ENCODE data around the gene TTC34.

TTC34 gene

DNA sequence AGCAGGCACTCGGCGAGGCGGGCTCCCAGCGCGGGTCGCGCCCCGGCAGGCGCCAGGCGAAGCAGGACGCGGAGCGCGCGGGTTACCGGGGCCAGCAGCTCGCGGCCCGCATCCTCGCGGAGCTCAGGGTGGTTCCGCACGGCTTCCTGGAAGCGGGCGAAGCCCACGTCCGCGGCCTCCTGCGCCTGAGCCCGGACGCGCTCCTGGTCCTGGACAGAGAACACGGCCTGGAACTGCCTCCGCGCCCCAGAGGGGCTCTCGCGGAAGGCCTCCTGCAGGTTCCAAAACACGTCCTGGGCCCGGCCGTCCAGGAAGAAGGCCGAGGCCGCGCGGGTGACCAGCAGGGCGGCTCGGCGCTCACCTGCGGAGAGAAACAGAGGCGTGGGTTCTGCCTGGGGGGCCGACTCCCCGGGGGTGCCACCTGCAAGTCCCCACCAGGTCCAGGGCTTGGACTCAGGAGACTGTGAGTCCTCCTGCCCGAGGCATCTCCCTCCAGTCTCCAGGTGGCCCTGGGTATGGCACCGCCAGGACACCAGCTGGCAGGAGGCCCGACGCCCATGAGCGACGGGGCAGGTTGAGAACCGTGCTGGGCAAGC lies 11.4 kb downstream of the TTC34 start:
- no peak overlapping the region for H3K4me3 ChIP-seq (ENCODE audit: low read depth, low read length)
- in situ Hi-C loops (cut with HindIII; ENCODE audit: low sequenced_read_pairs) = no loop called here
- DNase-seq (ENCODE audit: low read depth) = no peak
- TF ChIP-seq, protein P1, sequence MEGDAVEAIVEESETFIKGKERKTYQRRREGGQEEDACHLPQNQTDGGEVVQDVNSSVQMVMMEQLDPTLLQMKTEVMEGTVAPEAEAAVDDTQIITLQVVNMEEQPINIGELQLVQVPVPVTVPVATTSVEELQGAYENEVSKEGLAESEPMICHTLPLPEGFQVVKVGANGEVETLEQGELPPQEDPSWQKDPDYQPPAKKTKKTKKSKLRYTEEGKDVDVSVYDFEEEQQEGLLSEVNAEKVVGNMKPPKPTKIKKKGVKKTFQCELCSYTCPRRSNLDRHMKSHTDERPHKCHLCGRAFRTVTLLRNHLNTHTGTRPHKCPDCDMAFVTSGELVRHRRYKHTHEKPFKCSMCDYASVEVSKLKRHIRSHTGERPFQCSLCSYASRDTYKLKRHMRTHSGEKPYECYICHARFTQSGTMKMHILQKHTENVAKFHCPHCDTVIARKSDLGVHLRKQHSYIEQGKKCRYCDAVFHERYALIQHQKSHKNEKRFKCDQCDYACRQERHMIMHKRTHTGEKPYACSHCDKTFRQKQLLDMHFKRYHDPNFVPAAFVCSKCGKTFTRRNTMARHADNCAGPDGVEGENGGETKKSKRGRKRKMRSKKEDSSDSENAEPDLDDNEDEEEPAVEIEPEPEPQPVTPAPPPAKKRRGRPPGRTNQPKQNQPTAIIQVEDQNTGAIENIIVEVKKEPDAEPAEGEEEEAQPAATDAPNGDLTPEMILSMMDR (IDR thresholded peaks at IDR 0.05; ENCODE audit: low read depth, low read length, missing control alignments) = no peak

DNA sequence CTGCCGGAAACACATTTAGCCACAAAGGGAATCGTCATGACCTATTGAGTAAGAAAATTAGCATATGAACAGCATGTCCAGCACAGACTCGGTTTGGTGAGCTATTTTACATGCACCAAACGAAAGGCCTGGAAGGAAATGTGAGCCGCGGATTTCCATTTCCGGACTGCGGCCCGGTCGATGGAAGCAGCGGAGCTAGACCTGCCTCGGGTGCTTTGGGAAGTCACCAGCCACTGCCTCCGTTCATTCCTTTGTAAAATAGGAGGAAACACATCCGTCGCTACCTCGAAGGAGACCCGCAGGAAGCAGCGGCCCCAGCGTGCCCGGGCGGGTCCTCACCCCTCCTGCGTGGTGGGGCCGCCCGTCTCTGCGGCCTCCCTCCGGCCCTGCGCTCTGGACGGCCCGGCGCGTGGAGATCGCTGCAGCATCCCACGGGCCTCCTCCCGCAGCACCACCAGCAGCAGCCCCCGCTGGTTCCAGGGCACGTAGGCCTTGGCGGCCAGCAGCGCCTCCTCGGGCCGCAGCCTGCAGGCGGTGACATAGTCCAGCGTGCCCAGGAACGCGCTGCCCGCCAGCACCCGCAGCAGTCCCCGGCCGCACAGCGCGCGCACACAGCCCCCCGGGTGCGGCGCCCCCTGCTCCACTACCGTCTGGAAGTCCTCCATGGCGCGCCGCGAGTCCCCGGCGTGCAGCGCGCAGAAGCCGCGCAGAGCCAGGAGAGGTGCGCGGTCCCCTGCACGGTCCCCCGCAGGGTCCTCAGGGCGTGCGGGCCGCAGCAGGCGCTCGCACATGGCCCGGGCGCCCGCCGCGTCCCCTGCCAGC lies 12.1 kb downstream of the TTC34 start:
- in situ Hi-C loops (cut with HindIII; ENCODE audit: low sequenced_read_pairs) = no loop called here
- no peak for DNase-seq (ENCODE audit: low read depth)
- H3K4me3 ChIP-seq (ENCODE audit: low read depth, low read length) = no peak overlapping the region
- TF ChIP-seq, protein P1 (IDR thresholded peaks at IDR 0.05; ENCODE audit: low read depth, low read length, missing control alignments) = no peak

DNA sequence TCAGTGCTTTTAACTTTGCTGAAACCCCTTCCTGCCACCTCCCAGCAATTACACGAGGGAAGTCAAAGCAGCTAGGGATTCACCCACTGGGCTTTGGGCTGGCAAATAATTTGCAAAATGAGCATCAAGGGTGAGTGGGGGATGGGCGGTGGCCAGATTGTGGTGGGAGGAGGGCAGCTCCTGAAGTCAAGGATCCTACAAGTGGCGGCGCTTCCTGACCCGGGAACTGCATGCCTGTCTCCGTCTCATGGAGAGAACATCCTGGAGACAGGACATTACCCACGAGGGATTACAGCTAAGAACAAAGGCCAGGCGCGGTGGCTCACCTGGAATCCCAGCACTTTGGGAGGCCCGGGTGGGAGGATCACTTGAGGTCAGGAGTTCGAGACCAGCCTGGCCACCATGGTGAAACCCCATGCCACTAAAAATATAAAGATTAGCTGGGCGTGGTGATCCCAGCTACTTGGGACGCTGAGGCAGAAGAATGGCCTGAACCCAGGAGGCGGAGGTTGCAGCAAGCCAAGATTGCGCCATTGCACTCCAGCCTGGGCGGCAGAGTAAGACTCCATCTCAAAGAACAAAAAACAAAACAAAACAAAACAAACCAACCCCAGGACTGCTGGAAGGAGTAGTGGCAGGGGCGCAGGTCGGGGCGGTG lies 12.9 kb downstream of the TTC34 start:
- DNase-seq (ENCODE audit: low read depth) = no peak
- TF ChIP-seq, protein P1 (IDR thresholded peaks at IDR 0.05; ENCODE audit: low read depth, low read length, missing control alignments) = no peak
- H3K4me3 ChIP-seq (ENCODE audit: low read depth, low read length) = no peak overlapping the region
- in situ Hi-C loops (cut with HindIII; ENCODE audit: low sequenced_read_pairs) = no loop called here

DNA sequence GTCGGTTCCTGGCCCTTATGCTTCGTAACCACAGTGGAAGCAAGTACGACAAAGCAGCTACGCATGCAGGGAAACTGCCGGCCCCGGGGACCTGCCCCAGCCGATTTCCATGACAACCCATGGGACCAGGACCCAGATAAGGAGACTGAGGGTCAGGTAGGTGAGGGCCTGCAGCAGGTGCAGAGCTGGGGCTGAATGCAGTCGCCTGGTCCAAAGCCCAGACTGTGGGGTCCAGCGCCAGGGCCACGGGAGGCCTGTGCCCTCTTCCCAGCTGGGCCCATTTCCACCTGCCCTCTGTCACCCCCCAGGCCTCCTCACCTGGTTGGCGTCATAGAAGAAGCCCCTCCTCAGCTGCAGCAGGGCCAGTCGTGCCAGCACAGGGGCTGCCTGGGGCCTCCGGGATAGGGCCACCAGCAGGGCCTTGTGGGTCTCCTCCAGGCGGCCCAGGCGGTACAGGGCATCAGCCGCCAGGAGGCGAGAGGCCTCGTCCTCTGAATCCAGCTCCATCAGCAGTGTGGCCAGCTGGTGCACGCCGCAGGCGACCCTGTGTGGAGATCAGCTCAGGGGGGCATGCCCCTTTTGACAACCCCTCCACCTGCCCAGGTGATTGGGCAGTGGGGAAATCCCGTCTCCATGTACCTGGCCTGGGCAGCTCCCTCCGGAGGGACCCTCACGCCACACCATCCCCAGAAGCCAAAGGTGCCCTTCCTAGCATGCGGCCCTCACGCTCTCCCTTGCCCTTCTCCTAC lies 14.2 kb downstream of the TTC34 start:
- H3K4me3 ChIP-seq (ENCODE audit: low read depth, low read length) = no peak overlapping the region
- no peak for DNase-seq (ENCODE audit: low read depth)
- TF ChIP-seq, protein P1 (IDR thresholded peaks at IDR 0.05; ENCODE audit: low read depth, low read length, missing control alignments) = no peak
- in situ Hi-C loops (cut with HindIII; ENCODE audit: low sequenced_read_pairs) = no loop called here

DNA sequence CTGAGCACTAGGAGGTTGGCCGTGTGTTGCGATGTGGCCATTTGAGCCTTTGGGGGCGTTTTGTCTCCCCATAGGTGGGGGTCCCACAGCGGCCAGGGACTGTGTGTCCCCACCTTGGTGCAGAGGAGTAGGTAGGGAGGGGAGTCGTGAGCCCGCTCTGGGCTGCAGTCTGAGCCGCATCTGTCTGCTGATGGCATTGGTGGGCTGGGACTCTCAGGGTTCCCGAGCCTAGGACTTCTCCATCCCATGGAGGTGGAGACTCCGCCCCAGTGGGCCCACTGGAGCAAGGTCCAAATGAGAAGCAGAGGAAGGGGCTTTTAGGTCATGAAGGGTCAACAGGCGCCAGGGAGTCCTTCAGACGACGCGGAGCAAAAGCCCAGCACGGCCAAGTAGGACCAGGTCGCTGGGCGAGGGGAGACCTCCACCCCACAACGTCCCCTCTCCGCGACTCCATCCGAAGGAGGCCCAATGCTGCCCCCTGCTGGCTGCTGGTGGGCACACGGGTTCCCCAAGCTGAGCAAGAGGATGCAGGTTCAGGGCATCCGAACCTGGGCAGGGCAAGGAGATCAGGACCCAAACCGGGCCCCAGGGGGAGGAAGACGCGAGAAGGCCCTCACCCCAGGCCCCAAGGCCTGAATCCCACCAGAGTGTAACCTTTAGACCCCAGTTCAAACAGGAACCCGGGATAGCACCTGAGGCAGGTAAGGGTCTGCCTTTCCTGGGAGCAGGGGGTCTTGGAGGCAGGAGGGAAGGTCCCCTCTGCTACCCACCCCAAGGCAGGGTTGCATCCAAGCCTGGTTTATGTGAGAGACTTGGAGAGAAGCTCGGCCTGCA lies 14.9 kb downstream of the TTC34 start:
- in situ Hi-C loops (cut with HindIII; ENCODE audit: low sequenced_read_pairs) = no loop called here

More for the DNA sequence above, 14.9 kb downstream of the TTC34 start:
- no peak overlapping the region for H3K4me3 ChIP-seq (ENCODE audit: low read depth, low read length)
- TF ChIP-seq, protein P1 (IDR thresholded peaks at IDR 0.05; ENCODE audit: low read depth, low read length, missing control alignments) = peak; percentile 10
- DNase-seq (ENCODE audit: low read depth) = no peak
